Activated CD8-positive, alpha-beta T cell treated with anti-CD3 and anti-CD28 coated beads for 36 hours (primary cell): ENCODE results near the gene HS1BP3. TPM values are rescaled to one million over a fixed set of nuclear protein-coding genes. Genes with fewer than 3 reads are reported as not detected.

ENCODE experiments used
- ATAC-seq: fragments of 200-7000 bp; cut with Tn5 transposase; one replicate; pipeline ENCODE4 v1.10.0; 2021; ENCODE audit warnings: mild to moderate bottlenecking, moderate library complexity
- CTCF ChIA-PET: fragments of 350-600 bp; sonication (Branson Sonifier 250); formaldehyde crosslinking; loops from one replicate; lab custom pipeline; 2021; ENCODE audit warnings: antibody characterized with exemption; lab: Charles Lee
- POLR2A ChIA-PET: fragments of 350-600 bp; sonication (Branson Sonifier 250); formaldehyde crosslinking; loops from one replicate; lab custom pipeline; 2021; ENCODE audit warnings: antibody characterized with exemption; lab: Charles Lee
- DNase-seq: peaks from one replicate; pipeline ENCODE4 v3.0.0-alpha.2; 2020
- H3K27ac Mint-ChIP-seq: one replicate; pipeline ENCODE4 v1.8.0; 2021; ENCODE audit warnings: mild to moderate bottlenecking, mixed read lengths
- H3K27me3 Mint-ChIP-seq: one replicate; pipeline ENCODE4 v1.8.0; 2021; ENCODE audit warnings: mixed read lengths
- H3K36me3 Mint-ChIP-seq: one replicate; pipeline ENCODE4 v1.8.0; 2021; ENCODE audit warnings: low read depth, mixed read lengths
- H3K4me1 Mint-ChIP-seq: one replicate; pipeline ENCODE4 v1.8.0; 2021; ENCODE audit warnings: low read depth, mixed read lengths
- H3K4me3 Mint-ChIP-seq: one replicate; pipeline ENCODE4 v1.8.0; 2021; ENCODE audit warnings: mild to moderate bottlenecking, moderate library complexity, mixed read lengths
- H3K9me3 Mint-ChIP-seq: one replicate; pipeline ENCODE4 v1.8.0; 2021; ENCODE audit warnings: mixed read lengths
- intact Hi-C: fragments of 100-400 bp; cut with micrococcal nuclease; formaldehyde crosslinking; loops from one replicate; pipeline ENCODE4 v1.10.0; 2022
- total RNA-seq, 2 experiments: library from RNA; stranded (reverse); gene quantifications; one replicate each; pipeline ENCODE4 v1.2.3, GENCODE V29; 2021
- TF ChIP-seq, protein P1 (sequence below): fragments of 200-600 bp; IDR thresholded peaks from one replicate; pipeline ENCODE4 v1.8.0; 2022; ENCODE audit warnings: antibody characterized with exemption, mild to moderate bottlenecking

The HS1BP3 gene
- total RNA-seq, 2 experiments from 2014 or later = 6.5 to 7.9 TPM

DNA sequence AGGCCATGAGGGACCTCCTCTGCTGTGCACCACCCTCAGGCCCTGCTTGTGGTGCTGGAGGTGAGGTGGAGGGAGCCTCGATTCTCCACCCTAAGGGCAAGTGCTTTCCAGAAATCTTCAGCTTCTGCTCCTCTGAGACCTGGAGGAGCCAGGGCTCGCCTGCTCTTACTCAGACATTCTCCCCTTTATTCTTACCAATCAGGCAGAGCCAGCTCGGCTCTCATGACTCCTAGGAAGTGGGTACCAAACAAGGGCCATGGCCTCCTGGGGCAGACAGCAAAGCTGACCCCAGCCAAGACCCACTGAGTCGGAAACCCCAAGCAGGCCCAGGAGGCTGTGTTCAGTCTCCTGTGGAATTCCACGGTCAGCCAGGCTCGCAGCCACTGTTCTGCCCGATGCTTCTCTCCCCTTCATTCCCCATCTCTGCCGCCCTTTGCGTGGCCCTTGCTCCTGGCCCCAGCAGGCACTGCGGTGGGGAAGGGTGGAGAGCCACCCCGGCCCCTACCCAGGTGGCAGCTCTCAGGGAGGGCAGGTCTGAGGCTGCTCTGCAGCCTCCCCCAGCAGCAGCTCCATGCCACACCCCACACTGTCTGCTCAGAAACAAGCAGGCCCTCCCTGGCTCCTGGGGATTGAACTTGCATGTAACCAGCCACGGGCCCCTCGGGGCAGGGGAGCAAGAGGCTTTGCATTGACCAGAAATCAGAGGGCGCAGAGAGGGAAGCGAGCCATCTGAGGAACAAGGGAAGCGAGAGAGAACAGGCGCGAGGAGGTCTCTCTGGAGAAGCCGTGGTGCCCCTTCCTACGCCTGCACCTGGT lies 24.0 kb downstream of the HS1BP3 start:
- no peak for ATAC-seq
- H3K27me3 Mint-ChIP-seq = no peaks in the 10 kb centered on the region
- TF ChIP-seq, protein P1, sequence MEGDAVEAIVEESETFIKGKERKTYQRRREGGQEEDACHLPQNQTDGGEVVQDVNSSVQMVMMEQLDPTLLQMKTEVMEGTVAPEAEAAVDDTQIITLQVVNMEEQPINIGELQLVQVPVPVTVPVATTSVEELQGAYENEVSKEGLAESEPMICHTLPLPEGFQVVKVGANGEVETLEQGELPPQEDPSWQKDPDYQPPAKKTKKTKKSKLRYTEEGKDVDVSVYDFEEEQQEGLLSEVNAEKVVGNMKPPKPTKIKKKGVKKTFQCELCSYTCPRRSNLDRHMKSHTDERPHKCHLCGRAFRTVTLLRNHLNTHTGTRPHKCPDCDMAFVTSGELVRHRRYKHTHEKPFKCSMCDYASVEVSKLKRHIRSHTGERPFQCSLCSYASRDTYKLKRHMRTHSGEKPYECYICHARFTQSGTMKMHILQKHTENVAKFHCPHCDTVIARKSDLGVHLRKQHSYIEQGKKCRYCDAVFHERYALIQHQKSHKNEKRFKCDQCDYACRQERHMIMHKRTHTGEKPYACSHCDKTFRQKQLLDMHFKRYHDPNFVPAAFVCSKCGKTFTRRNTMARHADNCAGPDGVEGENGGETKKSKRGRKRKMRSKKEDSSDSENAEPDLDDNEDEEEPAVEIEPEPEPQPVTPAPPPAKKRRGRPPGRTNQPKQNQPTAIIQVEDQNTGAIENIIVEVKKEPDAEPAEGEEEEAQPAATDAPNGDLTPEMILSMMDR = no peak
- no peak for DNase-seq
- CTCF ChIA-PET = interaction anchor here (0.6 to 1.1 kb wide), 2 partner anchors 17 to 182 kb away, joined by 4 read pairs; no protein-coding TSS in a partner anchor
- intact Hi-C loops = no loop called here
- POLR2A ChIA-PET = interaction anchor here (0.9 kb wide), 1 partner anchor 182 kb away, joined by 3 read pairs; no protein-coding TSS in a partner anchor
- H3K4me3 Mint-ChIP-seq = no peak overlapping the region
- H3K36me3 Mint-ChIP-seq = no peaks in the 10 kb centered on the region
- no peaks in the 10 kb centered on the region for H3K9me3 Mint-ChIP-seq
- H3K27ac Mint-ChIP-seq = no peak overlapping the region
- H3K4me1 Mint-ChIP-seq = no peaks in the 10 kb centered on the region

- no peak for ATAC-seq
- Mint-ChIP-seq H3K4me1 (no peaks in the 10 kb centered on the region), H3K9me3 (no peaks in the 10 kb centered on the region), H3K4me3 (no peak overlapping the region), H3K27me3 (no peaks in the 10 kb centered on the region), H3K36me3 (no peaks in the 10 kb centered on the region), H3K27ac (no peak overlapping the region)
- TF ChIP-seq, protein P1 = no peak
- no peak for DNase-seq
- ChIA-PET CTCF (interaction anchor here (0.6 to 1.1 kb wide), 2 partner anchors 17 to 182 kb away, joined by 4 read pairs; no protein-coding TSS in a partner anchor), POLR2A (interaction anchor here (0.9 kb wide), 1 partner anchor 182 kb away, joined by 3 read pairs; no protein-coding TSS in a partner anchor)
- intact Hi-C loops = no loop called here
Observed at GRCh38 chr2:20626392-20626697, 24.6 kb downstream of the HS1BP3 start.

DNA sequence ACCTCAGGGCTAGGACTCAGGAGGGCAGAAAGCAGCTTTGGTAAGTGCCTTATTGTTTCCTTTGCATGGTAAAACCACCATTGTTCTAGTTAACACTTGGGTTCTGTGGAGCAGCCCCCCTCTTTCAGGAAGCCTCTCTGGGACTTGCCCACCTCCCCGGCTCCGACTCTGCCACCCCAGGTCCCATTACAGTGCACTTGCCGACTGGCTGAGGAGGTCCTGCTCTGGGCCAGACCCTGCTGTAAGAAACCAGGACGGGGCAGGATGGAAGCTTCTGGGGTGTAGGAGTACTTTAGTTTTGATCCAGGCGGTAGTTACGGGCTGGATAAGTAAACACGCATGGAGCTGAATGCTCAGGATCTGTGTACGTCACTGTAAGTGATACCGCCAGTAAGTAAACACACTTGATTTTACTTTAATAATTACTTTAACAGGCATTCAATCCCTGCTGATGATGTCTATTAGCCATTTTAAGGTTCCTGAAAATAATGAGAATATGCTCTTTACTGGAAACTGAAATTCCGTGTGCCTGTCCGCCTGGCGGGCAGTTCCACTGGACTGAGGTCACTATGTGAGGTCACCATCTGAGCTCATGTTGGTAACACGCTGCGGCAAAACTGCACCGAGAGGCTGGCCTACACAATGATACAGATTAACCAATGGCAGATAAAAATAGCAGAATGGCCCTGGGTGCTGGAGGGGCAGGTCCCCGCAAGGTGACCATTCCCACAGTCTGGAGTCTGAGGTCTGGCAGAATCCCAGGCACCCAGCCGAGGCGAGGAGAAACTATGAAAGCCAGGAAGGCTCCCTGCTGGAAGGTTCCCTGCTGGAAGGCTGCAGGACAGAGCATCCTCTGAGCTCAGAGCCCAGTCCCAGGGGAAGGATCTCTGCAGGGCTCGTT lies 25.2 kb downstream of the HS1BP3 start:
- H3K36me3 Mint-ChIP-seq = no peaks in the 10 kb centered on the region
- ATAC-seq (no peak), DNase-seq (no peak)
- no peaks in the 10 kb centered on the region for H3K9me3 Mint-ChIP-seq
- CTCF ChIA-PET = interaction anchor here (1.1 kb wide), 1 partner anchor 18 kb away, joined by 4 read pairs; no protein-coding TSS in a partner anchor
- no peaks in the 10 kb centered on the region for H3K4me1 Mint-ChIP-seq
- intact Hi-C loops = no loop called here
- TF ChIP-seq, protein P1 = no peak
- no peak overlapping the region for H3K4me3 Mint-ChIP-seq
- H3K27ac Mint-ChIP-seq = no peak overlapping the region
- POLR2A ChIA-PET = interaction anchor here (0.9 kb wide), 1 partner anchor 181 kb away, joined by 3 read pairs; no protein-coding TSS in a partner anchor
- H3K27me3 Mint-ChIP-seq = no peaks in the 10 kb centered on the region

DNA sequence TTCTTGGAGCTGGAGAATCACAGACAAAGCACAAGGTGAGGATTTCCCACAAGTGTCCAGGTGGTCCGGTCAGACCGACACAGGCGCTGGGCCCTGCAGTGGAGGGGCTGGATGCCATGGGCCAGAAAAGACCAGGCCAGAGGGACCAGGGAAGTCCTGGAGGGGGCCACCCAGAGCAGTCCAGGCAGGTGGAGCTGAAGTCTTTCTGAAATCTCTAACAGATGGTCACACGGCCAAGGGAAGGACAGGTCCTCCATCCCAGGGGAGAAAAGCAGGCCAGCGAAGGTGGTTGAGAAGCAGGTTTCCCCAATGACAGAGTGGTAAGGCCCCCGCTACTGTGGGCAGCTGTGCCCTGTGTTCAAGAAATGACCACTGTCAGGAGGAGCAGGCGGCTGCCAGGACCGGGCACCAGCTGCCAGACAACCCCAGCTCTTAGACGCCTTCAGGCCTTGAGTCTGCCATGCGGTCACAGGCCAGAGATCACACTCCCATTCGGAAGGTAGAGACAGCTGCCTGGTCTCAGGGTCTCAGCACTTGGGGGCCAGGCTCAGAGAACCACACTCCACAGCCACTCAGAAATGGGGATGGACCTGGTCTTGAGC lies 25.9 kb downstream of the HS1BP3 start:
- ChIA-PET CTCF (no interaction called here), POLR2A (no interaction called here)
- intact Hi-C loops = no loop called here
- H3K27ac Mint-ChIP-seq = no peak overlapping the region
- H3K4me1 Mint-ChIP-seq = no peaks in the 10 kb centered on the region
- DNase-seq = no peak
- ATAC-seq = no peak
- H3K9me3 Mint-ChIP-seq = no peaks in the 10 kb centered on the region
- TF ChIP-seq, protein P1 = no peak
- H3K4me3 Mint-ChIP-seq = no peak overlapping the region
- H3K36me3 Mint-ChIP-seq = no peaks in the 10 kb centered on the region
- H3K27me3 Mint-ChIP-seq = no peaks in the 10 kb centered on the region
